Progenitor cell of endocrine pancreas (in vitro differentiated cells): ENCODE measurements around the gene URM1. TPM values are rescaled to one million over a fixed set of nuclear protein-coding genes. Genes with fewer than 3 reads are reported as not detected.
A peak's percentile ranks its signal among the peaks of the same experiment; 100 is the strongest.

Experiments
- DNase-seq: peaks from one replicate; pipeline ENCODE4 v3.0.0; 2021; ENCODE audit warnings: low spot score; ENCODE audit not compliant: unreplicated experiment
- H3K27ac Mint-ChIP-seq: 2 replicates; pipeline ENCODE4 v1.8.0; 2021; ENCODE audit warnings: mild to moderate bottlenecking, moderate library complexity, mixed read lengths
- H3K27me3 Mint-ChIP-seq: 2 replicates; pipeline ENCODE4 v1.8.0; 2021; ENCODE audit warnings: mixed read lengths
- H3K36me3 Mint-ChIP-seq: 2 replicates; pipeline ENCODE4 v1.8.0; 2022; ENCODE audit warnings: mixed read lengths; ENCODE audit not compliant: insufficient read depth
- H3K4me1 Mint-ChIP-seq: 2 replicates; pipeline ENCODE4 v1.8.0; 2021; ENCODE audit warnings: low read depth, mixed read lengths
- H3K4me3 Mint-ChIP-seq: 2 replicates; pipeline ENCODE4 v1.8.0; 2021; ENCODE audit warnings: low read depth, mild to moderate bottlenecking, moderate library complexity, mixed read lengths
- H3K9me3 Mint-ChIP-seq: 2 replicates; pipeline ENCODE4 v1.8.0; 2021; ENCODE audit warnings: low read depth, mixed read lengths
- total RNA-seq: library from RNA; stranded (reverse); gene quantifications from 2 replicates; pipeline ENCODE4 v1.2.1, GENCODE V29; 2021
- TF ChIP-seq, protein P1 (sequence below): fragments of 200-600 bp; sonication (generic); IDR thresholded peaks from one replicate; pipeline ENCODE4 v1.5.0; 2021; ENCODE audit warnings: antibody characterized with exemption, mild to moderate bottlenecking; ENCODE audit not compliant: unreplicated experiment

The URM1 gene
- total RNA-seq, 1 donor from 2014 or later, result 54.4 TPM

- Mint-ChIP-seq H3K9me3 (no peaks in the 10 kb centered on the region), H3K27me3 (no peaks in the 10 kb centered on the region), H3K36me3 (peaks cover 5% of the 10 kb centered on the region), H3K4me1 (peaks cover 8% of the 10 kb centered on the region), H3K27ac (no peak overlapping the region), H3K4me3 (peak overlapping the region; percentile 40)
- no peak for DNase-seq
- TF ChIP-seq, protein P1, sequence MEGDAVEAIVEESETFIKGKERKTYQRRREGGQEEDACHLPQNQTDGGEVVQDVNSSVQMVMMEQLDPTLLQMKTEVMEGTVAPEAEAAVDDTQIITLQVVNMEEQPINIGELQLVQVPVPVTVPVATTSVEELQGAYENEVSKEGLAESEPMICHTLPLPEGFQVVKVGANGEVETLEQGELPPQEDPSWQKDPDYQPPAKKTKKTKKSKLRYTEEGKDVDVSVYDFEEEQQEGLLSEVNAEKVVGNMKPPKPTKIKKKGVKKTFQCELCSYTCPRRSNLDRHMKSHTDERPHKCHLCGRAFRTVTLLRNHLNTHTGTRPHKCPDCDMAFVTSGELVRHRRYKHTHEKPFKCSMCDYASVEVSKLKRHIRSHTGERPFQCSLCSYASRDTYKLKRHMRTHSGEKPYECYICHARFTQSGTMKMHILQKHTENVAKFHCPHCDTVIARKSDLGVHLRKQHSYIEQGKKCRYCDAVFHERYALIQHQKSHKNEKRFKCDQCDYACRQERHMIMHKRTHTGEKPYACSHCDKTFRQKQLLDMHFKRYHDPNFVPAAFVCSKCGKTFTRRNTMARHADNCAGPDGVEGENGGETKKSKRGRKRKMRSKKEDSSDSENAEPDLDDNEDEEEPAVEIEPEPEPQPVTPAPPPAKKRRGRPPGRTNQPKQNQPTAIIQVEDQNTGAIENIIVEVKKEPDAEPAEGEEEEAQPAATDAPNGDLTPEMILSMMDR, result no peak
Measured at GRCh38 chr9:128324401-128324800, 46.8 kb upstream of the URM1 start.

DNA sequence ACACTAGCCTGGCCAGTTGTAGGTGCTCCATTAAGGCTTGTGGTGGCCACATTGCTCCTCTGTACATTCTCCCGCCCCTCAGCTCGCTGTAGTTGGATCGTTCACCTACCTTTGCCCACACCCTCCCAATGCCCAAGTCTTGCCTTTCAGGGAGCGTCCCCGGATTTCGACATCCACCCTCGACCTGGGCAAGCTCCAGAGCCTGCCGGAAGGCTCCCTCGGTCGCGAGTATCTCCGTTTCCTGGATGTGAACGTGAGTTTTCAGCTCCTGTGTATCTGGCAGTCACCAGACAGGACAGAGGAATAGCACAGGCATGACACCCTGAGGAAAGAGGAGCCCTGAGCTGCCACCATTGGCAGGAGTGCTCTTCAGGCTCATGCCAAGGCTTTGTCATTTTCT, 45.5 kb upstream of the URM1 start:
- no peaks in the 10 kb centered on the region for H3K27me3 Mint-ChIP-seq
- no peak overlapping the region for H3K4me3 Mint-ChIP-seq
- no peaks in the 10 kb centered on the region for H3K9me3 Mint-ChIP-seq
- peaks cover 5% of the 10 kb centered on the region for H3K36me3 Mint-ChIP-seq
- no peak for DNase-seq
- peak overlapping the region; percentile 80 for H3K27ac Mint-ChIP-seq
- H3K4me1 Mint-ChIP-seq, result peaks cover 8% of the 10 kb centered on the region
- TF ChIP-seq, protein P1, result no peak

DNA sequence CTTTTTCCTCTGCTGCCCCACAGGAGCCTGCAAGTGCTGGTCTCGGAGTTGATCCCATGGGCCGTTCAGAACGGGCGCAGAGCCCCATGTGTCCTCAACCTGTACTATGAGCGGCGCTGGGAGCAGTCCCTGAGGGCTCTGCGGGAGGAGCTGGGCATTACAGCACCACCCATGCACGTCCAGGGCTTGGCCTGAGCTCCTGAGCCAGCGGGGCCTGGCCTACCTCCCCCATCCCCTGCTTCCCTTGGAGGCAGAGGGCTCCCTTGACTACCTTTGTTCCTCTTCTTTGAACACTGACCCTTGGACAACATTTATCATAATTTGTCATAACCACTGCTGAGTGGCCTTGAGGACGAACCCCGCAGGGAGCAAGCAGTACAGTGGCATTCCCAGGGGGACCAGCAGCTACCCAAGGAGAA, 37.7 kb upstream of the URM1 start:
- H3K9me3 Mint-ChIP-seq, result no peaks in the 10 kb centered on the region
- H3K27me3 Mint-ChIP-seq, result no peaks in the 10 kb centered on the region
- peaks cover 7% of the 10 kb centered on the region for H3K36me3 Mint-ChIP-seq
- no peak for DNase-seq
- TF ChIP-seq, protein P1, result no peak
- H3K4me1 Mint-ChIP-seq, result no peaks in the 10 kb centered on the region
- no peak overlapping the region for H3K27ac Mint-ChIP-seq
- H3K4me3 Mint-ChIP-seq, result no peak overlapping the region

- TF ChIP-seq, protein P1, result no peak
- no peak overlapping the region for H3K27ac Mint-ChIP-seq
- H3K36me3 Mint-ChIP-seq, result peaks cover 5% of the 10 kb centered on the region
- no peaks in the 10 kb centered on the region for H3K9me3 Mint-ChIP-seq
- DNase-seq, result no peak
- H3K27me3 Mint-ChIP-seq, result no peaks in the 10 kb centered on the region
- H3K4me3 Mint-ChIP-seq, result no peak overlapping the region
- no peaks in the 10 kb centered on the region for H3K4me1 Mint-ChIP-seq
Measured at GRCh38 chr9:128335161-128335560, 36.0 kb upstream of the URM1 start.

GRCh38 chr9:128335914-128336313, 35.3 kb upstream of the URM1 start:
- no peaks in the 10 kb centered on the region for H3K27me3 Mint-ChIP-seq
- H3K36me3 Mint-ChIP-seq, result peaks cover 5% of the 10 kb centered on the region
- DNase-seq, result no peak
- TF ChIP-seq, protein P1, result no peak
- no peaks in the 10 kb centered on the region for H3K4me1 Mint-ChIP-seq
- H3K9me3 Mint-ChIP-seq, result no peaks in the 10 kb centered on the region
- H3K27ac Mint-ChIP-seq, result no peak overlapping the region
- H3K4me3 Mint-ChIP-seq, result no peak overlapping the region
